ENCODE measurements around the gene FRMD4A.

FRMD4A gene

DNA sequence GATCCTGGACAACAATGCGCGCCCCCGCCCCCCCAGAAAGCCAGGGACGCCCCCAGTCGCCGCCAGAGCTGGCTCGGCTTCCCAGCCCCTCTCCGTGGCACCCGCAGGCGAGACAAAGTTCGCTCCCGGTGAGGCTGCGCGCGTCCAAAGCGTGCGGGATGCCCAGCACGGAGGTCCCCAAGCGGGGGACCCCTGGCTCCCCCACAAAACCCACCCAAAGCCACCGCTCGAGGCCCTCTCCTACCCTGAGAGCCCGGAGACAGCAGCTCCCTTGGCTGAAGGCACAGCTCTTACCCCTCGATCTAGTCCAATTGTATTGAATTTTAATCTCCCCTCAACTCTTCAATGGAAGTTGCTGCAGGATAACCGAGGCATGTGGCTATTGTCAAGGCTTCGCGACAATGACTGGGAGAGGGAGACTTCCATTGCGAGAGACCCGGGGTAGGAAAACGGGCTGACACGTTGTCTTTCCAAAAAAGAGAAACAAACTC, 438.7 kb downstream of the FRMD4A start:
- H3K4me3 ChIP-seq (ENCODE audit: low read length): no peak overlapping the region
- no peak for DNase-seq (ENCODE audit: low read depth, low spot score)

GRCh38 chr10:13891128-13892000, 439.4 kb downstream of the FRMD4A start:
- no peak for DNase-seq (ENCODE audit: low read depth, low spot score)
- no peak overlapping the region for H3K4me3 ChIP-seq (ENCODE audit: low read length)

DNA sequence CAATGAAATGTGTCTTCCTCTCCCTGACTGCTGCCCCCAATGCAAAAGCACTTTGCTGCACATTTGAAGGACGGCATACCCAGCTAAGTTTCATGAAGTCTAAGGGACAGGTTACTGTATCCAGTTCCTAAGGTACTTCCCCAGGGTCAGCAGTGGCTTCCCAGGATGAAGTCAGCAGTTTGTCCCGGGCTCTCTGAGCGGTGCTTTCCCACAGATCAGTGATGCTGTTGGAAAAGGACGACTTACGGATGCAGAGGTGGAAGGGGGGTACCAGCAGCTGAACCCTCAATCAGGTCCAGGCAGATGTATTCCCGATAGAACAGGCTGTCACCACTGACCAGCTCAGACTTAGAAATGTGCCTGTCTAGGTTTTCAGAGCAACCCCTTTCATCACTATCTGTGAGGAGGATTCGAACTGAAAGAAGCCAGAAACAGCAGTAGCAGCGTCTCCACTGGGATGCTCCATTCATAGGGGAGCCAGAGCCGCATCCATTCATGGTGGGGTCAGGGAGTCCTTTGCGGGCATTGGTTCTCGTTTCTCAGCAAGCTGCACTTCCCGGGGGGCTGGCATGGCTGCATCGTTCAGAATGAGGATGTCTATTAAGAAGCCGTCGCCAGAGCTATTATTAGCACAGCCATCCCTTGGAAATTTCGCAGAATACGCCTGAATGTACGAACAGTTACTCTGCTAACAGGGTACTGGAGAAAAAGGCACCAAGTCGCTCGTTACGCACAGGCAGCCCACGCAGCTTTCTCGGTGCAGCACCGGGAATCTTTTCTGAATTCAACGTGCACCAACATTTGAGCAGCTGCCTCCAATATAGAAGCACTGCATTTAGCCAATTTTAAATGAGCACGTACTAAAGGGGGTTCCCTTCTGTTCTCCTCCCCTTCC, 440.2 kb downstream of the FRMD4A start:
- DNase-seq (ENCODE audit: low read depth, low spot score): no peak
- no peak overlapping the region for H3K4me3 ChIP-seq (ENCODE audit: low read length)

- no peak for DNase-seq (ENCODE audit: low read depth, low spot score)
- no peak overlapping the region for H3K4me3 ChIP-seq (ENCODE audit: low read length)
Observed at GRCh38 chr10:13887761-13888160, 443.0 kb downstream of the FRMD4A start.

DNA sequence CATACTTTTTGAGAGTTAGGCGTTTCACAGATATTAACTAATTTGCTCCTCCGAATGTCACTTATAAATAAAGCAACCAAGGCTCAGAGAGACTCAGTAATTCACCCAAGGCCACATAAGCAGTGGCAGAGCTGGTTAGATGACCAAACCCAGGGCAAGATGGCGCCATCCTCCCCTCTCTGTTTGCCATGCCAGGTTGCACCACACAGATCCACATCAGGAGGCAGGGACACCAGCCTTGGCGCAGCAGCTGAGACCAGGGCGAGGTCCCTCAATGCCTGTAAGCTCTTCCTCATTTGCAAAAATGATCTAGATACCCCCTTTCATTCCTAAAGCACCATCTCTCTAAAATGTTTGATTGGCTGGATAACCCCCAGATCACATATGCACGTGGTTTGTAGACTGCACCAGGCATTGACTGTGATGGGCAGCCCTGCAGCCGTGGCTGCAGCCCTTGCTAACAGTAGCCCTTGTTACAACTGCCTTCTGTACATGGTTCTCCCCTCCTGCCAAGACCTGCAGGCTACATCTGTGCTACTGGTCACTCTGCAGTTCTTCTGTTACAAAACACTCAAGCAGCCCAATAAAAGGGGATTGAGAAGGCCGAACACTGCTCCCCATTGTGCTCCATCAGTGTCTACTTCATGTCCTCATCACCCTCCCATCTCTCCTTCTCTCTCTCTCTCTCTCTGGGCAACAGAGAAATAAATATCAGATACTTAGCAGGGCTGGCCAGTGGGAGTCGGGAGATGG, 445.3 kb downstream of the FRMD4A start:
- no peak for DNase-seq (ENCODE audit: low read depth, low spot score)

GRCh38 chr10:13883636-13884444, 446.9 kb downstream of the FRMD4A start:
- H3K4me3 ChIP-seq (ENCODE audit: low read length): no peak overlapping the region
- DNase-seq (ENCODE audit: low read depth, low spot score): no peak

More for the DNA sequence above, 445.3 kb downstream of the FRMD4A start:
- no peak overlapping the region for H3K4me3 ChIP-seq (ENCODE audit: low read length)

DNA sequence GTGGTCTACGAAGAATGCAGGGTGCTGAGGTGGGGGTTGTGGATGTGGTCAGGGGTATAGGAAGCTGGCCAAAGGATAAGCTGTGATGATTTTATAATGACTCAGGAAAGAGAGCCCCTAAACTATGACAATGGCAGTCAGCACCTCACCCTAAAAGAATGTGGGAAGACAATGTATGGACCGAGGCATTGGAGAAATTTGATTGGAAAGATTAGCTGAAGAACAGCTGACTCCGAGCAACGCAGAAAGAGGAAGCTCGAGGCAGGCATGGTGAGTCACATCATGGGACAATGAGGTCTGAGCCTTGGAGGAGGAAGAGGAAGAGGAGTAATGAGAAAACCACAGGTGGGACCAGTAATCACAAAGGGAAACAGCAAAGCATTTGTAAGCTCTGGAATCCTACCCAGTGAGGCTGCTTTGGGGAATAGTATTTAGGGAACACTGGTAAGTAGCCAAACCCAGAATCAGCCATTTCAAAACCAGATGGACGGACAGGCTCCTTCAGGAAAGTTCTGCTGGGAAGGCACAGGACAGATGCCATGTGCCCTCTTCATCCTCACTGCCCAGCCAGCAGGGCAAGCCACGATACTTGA, 448.5 kb downstream of the FRMD4A start:
- no peak for DNase-seq (ENCODE audit: low read depth, low spot score)
- no peak overlapping the region for H3K4me3 ChIP-seq (ENCODE audit: low read length)

- no peak overlapping the region for H3K4me3 ChIP-seq (ENCODE audit: low read length)
- no peak for DNase-seq (ENCODE audit: low read depth, low spot score)
Observed at GRCh38 chr10:13880760-13881159, 450.0 kb downstream of the FRMD4A start.

DNA sequence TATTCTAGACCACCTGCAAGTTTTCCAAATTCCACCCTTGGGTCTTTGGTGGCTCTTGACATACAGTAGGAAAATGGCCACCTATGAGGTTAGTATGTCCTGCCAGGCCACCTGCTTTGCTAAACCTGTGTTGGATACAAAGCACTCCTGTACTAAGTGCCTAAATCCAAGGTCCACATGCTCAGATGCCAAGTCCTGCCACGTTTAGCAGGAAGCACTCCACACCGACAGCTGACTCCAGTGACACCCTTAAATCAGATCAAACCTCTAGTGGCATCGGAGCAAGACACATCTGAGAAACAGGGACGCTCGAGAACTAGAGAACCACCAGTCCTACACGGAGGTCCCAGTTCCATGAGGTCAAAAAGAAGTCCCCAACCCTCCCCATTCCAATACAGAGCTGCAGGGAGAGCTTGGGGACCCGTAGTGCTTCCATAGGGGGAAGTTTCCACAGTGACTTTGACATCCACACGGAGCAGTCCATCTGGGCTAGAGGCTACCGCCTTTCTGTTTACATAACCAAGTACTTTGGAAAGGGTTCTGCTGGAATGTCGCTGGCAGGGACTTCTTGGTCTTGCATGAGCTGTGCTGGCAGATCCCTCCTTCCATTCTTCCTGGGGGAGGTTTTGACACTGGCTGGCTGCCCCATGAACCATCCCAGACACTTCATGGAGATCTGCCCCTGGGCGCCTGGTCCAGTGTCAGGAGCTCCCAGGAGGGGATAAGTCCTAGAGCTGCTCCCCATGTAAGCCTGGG, 453.4 kb downstream of the FRMD4A start:
- H3K4me3 ChIP-seq (ENCODE audit: low read length): no peak overlapping the region
- no peak for DNase-seq (ENCODE audit: low read depth, low spot score)

DNA sequence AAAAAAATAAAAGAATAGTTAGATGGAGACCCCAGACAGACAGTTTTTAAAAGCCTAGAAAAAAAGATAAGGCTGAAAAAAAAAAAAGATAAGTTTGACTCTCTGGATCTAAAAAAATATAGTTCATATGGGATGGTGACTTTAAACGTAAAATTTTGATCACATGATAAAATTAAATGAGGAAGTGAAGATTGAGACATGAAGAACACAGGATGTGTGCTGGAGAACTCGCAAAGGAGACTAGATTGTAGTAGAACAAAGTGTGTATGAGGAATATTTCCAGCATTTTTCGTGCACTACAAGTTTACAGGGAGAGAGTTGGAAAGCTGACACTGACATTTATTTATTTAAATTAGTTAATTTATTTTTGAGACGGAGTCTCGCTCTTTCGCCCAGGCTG, 457.5 kb downstream of the FRMD4A start:
- DNase-seq (ENCODE audit: low read depth, low spot score): no peak
- no peak overlapping the region for H3K4me3 ChIP-seq (ENCODE audit: low read length)

DNA sequence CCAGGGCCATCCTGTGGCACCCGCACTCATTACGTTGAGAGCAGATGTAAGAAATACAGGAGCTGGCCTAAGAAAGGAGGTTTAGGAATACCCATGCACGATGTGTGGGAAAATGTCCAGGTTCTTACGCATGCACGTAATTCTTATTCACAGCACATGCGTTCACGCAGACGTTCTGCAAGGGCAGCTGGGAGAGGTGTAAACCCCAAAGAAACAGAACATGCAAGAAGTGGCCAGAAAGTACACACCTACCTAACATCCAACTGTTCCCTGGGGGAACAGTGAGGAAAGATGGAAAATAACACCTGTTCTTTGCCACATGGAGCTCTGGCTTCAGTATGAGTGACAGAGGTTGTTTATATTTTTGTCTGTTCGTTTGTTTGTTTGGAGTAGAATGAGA, 458.3 kb downstream of the FRMD4A start:
- no peak overlapping the region for H3K4me3 ChIP-seq (ENCODE audit: low read length)
- DNase-seq (ENCODE audit: low read depth, low spot score): no peak

DNA sequence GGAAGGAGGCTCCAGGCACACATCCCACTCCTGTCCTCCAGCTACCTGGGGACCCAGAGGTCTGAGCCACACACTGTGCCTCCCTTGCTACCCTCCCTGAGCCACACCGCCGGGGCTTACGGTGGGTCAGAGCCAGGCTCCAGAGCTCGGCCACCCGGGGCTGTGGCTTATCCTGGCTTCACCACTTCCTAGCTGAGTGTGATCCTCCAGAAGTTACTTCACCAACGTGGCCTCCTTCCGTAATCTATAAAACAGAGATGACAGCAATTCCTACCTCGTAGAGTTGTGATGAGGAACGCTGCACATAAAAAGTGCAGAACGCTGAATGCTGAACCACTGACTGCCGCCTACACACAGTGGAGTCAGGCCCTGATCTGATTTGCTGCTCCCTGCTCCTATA, 458.9 kb downstream of the FRMD4A start:
- no peak overlapping the region for H3K4me3 ChIP-seq (ENCODE audit: low read length)
- no peak for DNase-seq (ENCODE audit: low read depth, low spot score)

DNA sequence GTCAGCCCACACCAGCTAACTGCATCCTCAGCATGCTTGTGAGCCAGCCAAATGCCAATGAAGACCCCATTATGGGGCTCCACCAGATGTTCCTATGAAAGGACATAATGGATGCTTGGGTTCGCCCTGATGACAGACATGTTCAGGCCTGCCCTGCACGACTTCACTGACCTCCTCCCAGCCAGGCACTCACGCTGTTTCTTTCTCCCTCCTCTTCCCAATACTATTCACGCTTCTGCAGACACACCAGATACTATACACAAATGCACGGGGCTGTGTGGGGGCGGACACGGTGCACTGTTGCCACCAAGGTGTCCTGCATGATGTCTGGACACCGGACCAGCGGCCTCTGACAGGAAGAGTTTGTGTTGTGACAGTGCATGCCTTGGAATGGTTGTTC, 459.7 kb downstream of the FRMD4A start:
- no peak overlapping the region for H3K4me3 ChIP-seq (ENCODE audit: low read length)
- DNase-seq (ENCODE audit: low read depth, low spot score): no peak

DNA sequence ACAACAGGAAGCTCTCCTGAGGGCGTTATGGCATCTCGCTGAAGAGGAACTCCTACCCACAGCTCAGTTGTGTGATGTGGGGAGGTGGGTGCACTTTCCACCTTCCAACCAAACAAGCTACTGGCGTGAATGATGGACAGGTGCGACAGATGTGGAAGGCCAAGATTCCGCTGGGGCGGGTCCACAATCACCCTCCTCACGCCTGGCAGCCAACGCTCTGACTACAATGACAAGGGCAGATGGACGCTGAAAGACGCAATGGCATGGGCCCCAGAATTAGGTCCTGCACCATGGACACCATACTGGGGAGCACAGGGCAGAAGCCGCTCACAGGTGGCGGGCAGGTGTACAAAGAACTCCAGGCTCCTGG, 461.4 kb downstream of the FRMD4A start:
- H3K4me3 ChIP-seq (ENCODE audit: low read length): no peak overlapping the region
- no peak for DNase-seq (ENCODE audit: low read depth, low spot score)

- DNase-seq (ENCODE audit: low read depth, low spot score): no peak
- H3K4me3 ChIP-seq (ENCODE audit: low read length): no peak overlapping the region
Observed at GRCh38 chr10:13868528-13869294, 462.0 kb downstream of the FRMD4A start.

GRCh38 chr10:13867822-13868221, 462.9 kb downstream of the FRMD4A start:
- no peak for DNase-seq (ENCODE audit: low read depth, low spot score)

More at GRCh38 chr10:13867822-13868221, 462.9 kb downstream of the FRMD4A start:
- H3K4me3 ChIP-seq (ENCODE audit: low read length): no peak overlapping the region
